ENCODE results near the gene TACC3.

TACC3 gene

GRCh38 chr4:1721003-1721665 lies at the start of gene TACC3, which contains the start of gene TMEM129:
TACC3 (plus strand) TSS chr4:1721521; CDS start chr4:1723422, 1,901 bp downstream.
TMEM129 (minus strand) TSS chr4:1721323; CDS start chr4:1720837, 486 bp downstream.
- TF ChIP-seq CTCF (IDR thresholded peaks at IDR 0.05; ENCODE audit: low read depth, low read length), result no peak
- peak within 1 kb of the TSS; percentile 68 to 71 for H3K4me3 ChIP-seq (replicated peaks in 1 of 2; ENCODE audit: low read depth in 2 of 2, low read length in 2 of 2)

GRCh38 chr4:1673671-1674070 lies 47.6 kb upstream of the TACC3 start:
- TF ChIP-seq CTCF (IDR thresholded peaks at IDR 0.05; ENCODE audit: low read depth, low read length), result no peak
- no peak overlapping the region for H3K4me3 ChIP-seq (replicated peaks in 1 of 2; ENCODE audit: low read depth in 2 of 2, low read length in 2 of 2)
- DNase-seq (ENCODE audit: low read depth in 2 of 2), result no peak

More at GRCh38 chr4:1721003-1721665, at the start of gene TACC3, which contains the start of gene TMEM129:
- DNase-seq (ENCODE audit: low read depth in 2 of 2), result peak; percentile 91 to 94

GRCh38 chr4:1674682-1675081 lies 46.6 kb upstream of the TACC3 start:
- no peak overlapping the region for H3K4me3 ChIP-seq (replicated peaks in 1 of 2; ENCODE audit: low read depth in 2 of 2, low read length in 2 of 2)
- DNase-seq (ENCODE audit: low read depth in 2 of 2), result peak in 1 of 2 donors; percentile 13
- TF ChIP-seq CTCF (IDR thresholded peaks at IDR 0.05; ENCODE audit: low read depth, low read length), result no peak

GRCh38 chr4:1675136-1675801 lies 46.1 kb upstream of the TACC3 start:
- H3K4me3 ChIP-seq (replicated peaks in 1 of 2; ENCODE audit: low read depth in 2 of 2, low read length in 2 of 2), result no peak overlapping the region
- DNase-seq (ENCODE audit: low read depth in 2 of 2), result no peak
- TF ChIP-seq CTCF (IDR thresholded peaks at IDR 0.05; ENCODE audit: low read depth, low read length), result no peak

- no peak for DNase-seq (ENCODE audit: low read depth in 2 of 2)
- TF ChIP-seq CTCF (IDR thresholded peaks at IDR 0.05; ENCODE audit: low read depth, low read length), result no peak
Observed at GRCh38 chr4:1675802-1676137, 45.6 kb upstream of the TACC3 start.

GRCh38 chr4:1676605-1677525 lies 44.5 kb upstream of the TACC3 start:
- H3K4me3 ChIP-seq (replicated peaks in 1 of 2; ENCODE audit: low read depth in 2 of 2, low read length in 2 of 2), result no peak overlapping the region
- TF ChIP-seq CTCF (IDR thresholded peaks at IDR 0.05; ENCODE audit: low read depth, low read length), result no peak
- DNase-seq (ENCODE audit: low read depth in 2 of 2), result no peak

More at GRCh38 chr4:1675802-1676137, 45.6 kb upstream of the TACC3 start:
- no peak overlapping the region for H3K4me3 ChIP-seq (replicated peaks in 1 of 2; ENCODE audit: low read depth in 2 of 2, low read length in 2 of 2)
